PFSK-1 (cell line): ENCODE results near the gene MORC4.

Experiments used
- REST ChIP-seq, 2 experiments: IDR thresholded peaks; 2 replicates each; pipeline versions ENCODE4 v1.6.1 to v1.8.0; 2011 to 2012; ENCODE audit warnings: low read depth in 2 of 2, low read length in 2 of 2, control low read depth in 1 of 2, inconsistent platforms in 1 of 2, mild to moderate bottlenecking in 1 of 2, moderate library complexity in 1 of 2; ENCODE audit not compliant: insufficient read depth in 1 of 2
- SIN3A ChIP-seq: IDR thresholded peaks from 2 replicates; pipeline ENCODE4 v1.6.1; 2012; ENCODE audit warnings: mild to moderate bottlenecking, low read length, moderate library complexity, borderline replicate concordance; ENCODE audit not compliant: insufficient read depth

- no peak for TF ChIP-seq SIN3A
- TF ChIP-seq REST (IDR thresholded peaks at IDR 0.05; ENCODE audit: insufficient read depth in 1 of 2, low read depth in 2 of 2, low read length in 2 of 2), result no peak
These were observed at the start of gene MORC4 for GRCh38 chrX:107000013-107000515.
